Measurements from ENCODE around the gene SH2D3A. TPM values are rescaled to one million over a fixed set of nuclear protein-coding genes. Genes with fewer than 3 reads are reported as not detected.

Gene SH2D3A
- total and polyA plus RNA-seq, 2 of the 4 experiments (the other 2 are of a cell fraction): under 0.01 to 0.09 TPM

DNA sequence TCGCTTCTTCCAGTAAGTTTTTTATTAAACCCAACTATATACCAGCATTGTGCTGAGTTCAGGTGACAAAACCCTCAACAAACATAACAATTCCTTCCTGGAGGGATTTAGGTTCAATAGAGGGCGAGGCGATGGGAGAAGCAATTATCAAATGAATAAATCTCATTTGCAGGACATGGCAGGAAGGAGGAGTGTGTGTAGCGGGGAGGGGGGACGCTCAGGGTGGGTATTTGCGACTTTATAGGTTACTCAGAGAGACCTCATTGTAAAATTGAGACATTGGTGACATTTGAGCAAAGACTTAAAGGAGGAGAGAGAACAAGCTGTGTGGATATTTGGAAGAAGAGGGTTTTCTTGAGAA, 50.6 kb downstream of the SH2D3A start:
- no TSS peak for BruUV-seq (replicated peaks)
- Histone ChIP-seq H2BK15ac (ENCODE audit: low read depth, low read length) (no peak overlapping the region), H3K4me3 (ENCODE audit: insufficient read depth, low read depth, low read length) (no peak overlapping the region), H3K14ac (replicated peaks; ENCODE audit: low read depth, low read length) (no peak overlapping the region), H2AFZ (replicated peaks; ENCODE audit: low read length, poor library complexity) (no peak overlapping the region), H3K27ac (ENCODE audit: insufficient read depth, low read length) (no peak overlapping the region), H2BK20ac (ENCODE audit: low read depth, low read length) (no peak overlapping the region), H3K9ac (ENCODE audit: low read depth, low read length) (no peak overlapping the region), H4K91ac (ENCODE audit: insufficient read depth, low read depth, low read length) (no peak overlapping the region), H3K23ac (ENCODE audit: low read depth, low read length) (no peak overlapping the region), H2BK120ac (ENCODE audit: low read depth, low read length) (no peak overlapping the region), H3K4me1 (ENCODE audit: control insufficient read depth, insufficient read depth, low read length) (no peaks in the 10 kb centered on the region; the same call in 1 of the 2 replicates), H3K9me3 (ENCODE audit: control insufficient read depth, insufficient read depth, low read length) (no peaks in the 10 kb centered on the region; the same call in 1 of the 2 replicates), H2AK5ac (ENCODE audit: low read depth, low read length) (no peak overlapping the region), H4K8ac (ENCODE audit: low read depth in 2 of 2, low read length in 2 of 2) (no peak overlapping the region), H3K9me1 (ENCODE audit: insufficient read depth, low read length) (no peaks in the 10 kb centered on the region), H2BK5ac (ENCODE audit: low read depth, low read length, poor library complexity, severe bottlenecking) (no peak overlapping the region), H3K56ac (ENCODE audit: extremely low read depth, insufficient read depth, low read length) (no peak overlapping the region), H3K27me3 (ENCODE audit: control insufficient read depth, insufficient read depth, low read length) (no peaks in the 10 kb centered on the region), H2AK9ac (replicated peaks; ENCODE audit: low read depth, low read length, poor library complexity) (no peak overlapping the region), H4K20me1 (ENCODE audit: insufficient read depth, low read length) (no peaks in the 10 kb centered on the region), H3K79me1 (ENCODE audit: low read depth in 1 of 2, low read length in 2 of 2) (no peaks in the 10 kb centered on the region), H3K4me2 (ENCODE audit: low read depth, low read length) (no peak overlapping the region), H4K5ac (ENCODE audit: low read depth, low read length) (no peak overlapping the region), H3K18ac (ENCODE audit: low read depth, low read length) (no peak overlapping the region), H3K36me3 (ENCODE audit: control insufficient read depth, insufficient read depth, low read length) (peaks cover 4% of the 10 kb centered on the region; the same call in 1 of the 2 replicates), H3K4ac (ENCODE audit: low read depth, low read length) (no peak overlapping the region)
- TF ChIP-seq, protein P1, sequence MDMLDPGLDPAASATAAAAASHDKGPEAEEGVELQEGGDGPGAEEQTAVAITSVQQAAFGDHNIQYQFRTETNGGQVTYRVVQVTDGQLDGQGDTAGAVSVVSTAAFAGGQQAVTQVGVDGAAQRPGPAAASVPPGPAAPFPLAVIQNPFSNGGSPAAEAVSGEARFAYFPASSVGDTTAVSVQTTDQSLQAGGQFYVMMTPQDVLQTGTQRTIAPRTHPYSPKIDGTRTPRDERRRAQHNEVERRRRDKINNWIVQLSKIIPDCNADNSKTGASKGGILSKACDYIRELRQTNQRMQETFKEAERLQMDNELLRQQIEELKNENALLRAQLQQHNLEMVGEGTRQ (IDR thresholded peaks at IDR 0.05; ENCODE audit: low read depth, low read length): no peak
- TF ChIP-seq NFE2L2 (IDR thresholded peaks at IDR 0.05; ENCODE audit: low read depth, low read length): no peak
- ChIA-PET POLR2A (ENCODE audit: unreplicated experiment) (no interaction called here), CTCF (no interaction called here)
- in situ Hi-C loops (cut with MboI; ENCODE audit: low sequenced_read_pairs) (no loop called here), dilution Hi-C loops (cut with HindIII; ENCODE audit: low sequenced_read_pairs, unreplicated experiment) (no loop called here), intact Hi-C loops (cut with micrococcal nuclease) (no loop called here)
- no peak for ATAC-seq (ENCODE audit: low read depth)
- no peak for DNase-seq
- WGBS, 2 experiments (ENCODE audit: extremely low coverage in 2 of 2, insufficient read length in 1 of 2): 60% methylated on average over 2 of the region's 6 CpGs; no CpG with 5 or more reads in 1 of the 2 experiments

Measured in IMR-90 (cell line).